CD4-positive, alpha-beta T cell treated with Interleukin-10 for 1 hour (primary cell): ENCODE results near the gene PTGIS.

Source experiments
- DNase-seq: peaks from one replicate; pipeline ENCODE4 v3.0.0-alpha.2; 2020

PTGIS gene

DNA sequence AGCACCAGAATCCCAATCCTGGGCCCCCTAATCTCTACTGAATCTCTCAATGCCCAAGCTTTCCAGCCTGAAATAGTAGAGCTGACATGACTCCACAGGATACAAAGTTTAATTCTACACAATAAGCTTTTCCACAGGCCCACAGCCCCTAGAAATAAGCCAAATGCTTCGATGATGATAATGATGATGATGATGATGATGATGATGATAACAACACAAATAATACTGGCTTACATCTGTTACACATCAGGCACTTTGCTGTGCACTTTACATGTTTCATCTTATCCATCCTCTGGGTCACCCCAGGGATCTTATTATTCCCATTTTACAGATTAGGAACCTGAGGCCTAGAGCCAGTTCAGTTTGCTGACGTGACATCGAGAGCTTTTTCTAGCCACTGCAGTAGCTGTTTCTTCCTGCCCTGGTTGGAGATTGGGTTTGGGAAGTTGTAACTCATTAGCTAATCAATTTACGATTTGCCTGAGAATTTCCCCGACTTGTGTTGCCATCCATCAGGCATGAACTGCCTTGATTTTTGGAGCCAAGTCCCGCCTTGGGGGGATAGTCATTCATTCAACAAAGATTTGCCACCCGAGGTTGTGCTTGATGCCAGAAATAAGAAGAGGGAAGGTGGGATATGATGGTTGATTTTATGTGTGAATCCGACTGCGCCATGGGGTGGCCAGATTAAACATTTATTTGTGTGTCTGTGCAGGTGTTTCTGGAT, 105.9 kb downstream of the PTGIS start:
- DNase-seq: no peak

DNA sequence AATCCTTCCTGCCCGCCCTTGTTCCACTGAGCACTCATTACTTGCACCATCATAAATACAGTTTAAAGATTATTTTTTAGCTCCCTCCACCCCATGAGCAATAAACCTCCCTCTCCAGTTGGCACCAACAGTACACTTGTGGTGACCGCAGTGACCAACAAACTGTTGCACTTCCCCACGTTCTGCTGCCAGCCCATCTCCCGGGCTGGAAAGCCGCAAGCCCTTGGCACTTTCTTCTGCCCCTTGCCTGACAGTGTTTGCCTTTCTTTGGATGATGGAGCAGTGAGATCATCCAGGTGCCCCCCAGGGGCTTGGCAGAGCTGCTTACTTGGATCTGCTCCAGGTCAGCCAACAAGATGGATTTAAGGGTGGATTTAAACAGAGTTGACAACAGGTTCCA, 107.0 kb downstream of the PTGIS start:
- no peak for DNase-seq

DNA sequence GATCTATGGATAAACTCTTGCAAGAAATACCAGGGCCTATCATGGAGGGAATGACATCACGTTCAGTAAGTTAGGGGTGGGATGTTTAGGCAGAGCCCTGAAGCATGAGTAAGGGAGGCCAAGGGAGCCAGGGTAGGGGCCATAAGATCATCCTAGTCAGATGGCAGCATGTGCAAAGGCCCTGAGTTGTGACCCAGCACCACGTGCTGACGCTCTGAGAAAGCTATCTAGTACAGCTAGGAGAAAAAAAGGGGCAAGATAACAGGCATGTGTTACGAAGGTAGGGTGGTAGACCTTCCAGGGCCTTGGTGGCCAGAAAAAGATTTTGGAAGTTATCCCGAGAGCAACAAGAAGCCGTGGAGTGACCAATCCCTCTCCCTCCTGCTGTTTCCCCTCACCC, 107.8 kb downstream of the PTGIS start:
- no peak for DNase-seq

DNA sequence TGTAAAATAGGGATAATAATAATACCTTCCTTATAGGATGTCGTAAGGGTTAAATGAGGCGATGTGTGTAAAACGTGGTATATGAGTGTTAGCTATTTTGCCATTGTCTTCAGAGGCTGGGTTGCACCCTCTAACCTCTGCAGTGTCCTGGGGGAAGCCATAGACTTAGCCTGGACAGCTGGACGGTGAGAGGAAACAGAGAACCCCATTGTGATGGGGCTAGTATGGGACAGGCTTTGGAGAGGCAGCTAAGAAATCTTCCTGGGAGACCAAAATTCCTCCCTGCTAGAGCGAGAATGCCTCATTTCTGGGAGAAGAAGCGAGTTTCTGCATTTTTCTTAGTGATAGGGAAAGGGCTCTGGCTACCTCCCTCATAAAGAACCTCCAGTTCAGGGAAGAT, 108.3 kb downstream of the PTGIS start:
- no peak for DNase-seq

DNA sequence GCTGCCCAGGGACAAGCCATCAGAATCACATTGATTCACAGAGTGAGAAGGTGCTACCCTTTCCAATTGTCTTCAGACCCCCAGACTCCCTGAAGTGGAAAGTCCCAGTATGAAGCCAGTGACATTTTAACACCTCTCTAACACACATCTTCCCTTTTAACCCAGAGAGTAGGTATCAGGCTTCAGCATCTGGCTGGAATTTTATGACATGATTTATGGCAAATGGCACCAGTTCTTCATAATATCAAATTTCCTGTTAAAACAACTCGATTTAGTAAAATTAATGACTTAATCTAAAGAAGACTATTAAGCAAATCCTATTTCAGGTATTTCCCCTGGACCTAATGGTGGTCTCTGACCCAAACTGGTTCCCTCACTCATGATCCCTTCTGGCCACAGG, 110.5 kb downstream of the PTGIS start:
- no peak for DNase-seq

DNA sequence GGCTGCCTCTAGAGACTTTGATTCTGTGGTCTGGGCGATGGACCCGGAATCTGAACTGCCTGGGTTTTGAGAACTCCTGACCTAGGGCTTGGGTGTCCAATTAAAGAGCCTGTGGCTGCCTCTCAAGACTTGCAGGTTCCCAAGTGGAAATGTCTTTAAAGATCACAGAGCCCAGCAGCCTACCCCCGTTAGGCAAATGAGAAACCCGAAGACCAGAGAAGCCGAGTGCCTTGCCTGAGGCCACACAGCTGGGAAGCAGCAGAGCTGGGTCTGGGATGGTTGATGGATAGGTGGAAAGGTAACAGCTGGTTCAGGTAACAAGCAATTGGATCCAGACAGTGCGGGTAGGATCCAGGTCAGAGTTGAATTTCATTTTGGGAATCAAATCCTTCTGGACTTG, 111.3 kb downstream of the PTGIS start:
- no peak for DNase-seq

DNA sequence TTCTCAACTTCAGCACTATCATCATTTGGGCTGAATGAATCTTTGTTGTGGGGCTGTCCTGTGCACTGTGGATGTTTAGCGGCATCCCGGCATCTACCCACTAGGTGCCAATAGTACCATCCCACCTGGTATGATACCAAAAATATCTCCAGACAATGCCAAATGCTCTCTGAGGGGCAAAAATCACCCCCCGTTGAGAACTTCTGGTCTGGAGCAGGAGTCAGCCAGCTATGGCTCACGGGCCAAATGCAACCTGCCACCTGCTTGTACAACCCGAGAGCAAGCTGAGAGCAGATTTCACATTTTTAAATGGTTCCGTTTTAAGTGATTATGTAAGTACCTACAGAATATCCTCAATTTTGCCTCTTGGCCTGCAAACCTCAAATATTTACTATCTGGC, 112.2 kb downstream of the PTGIS start:
- DNase-seq: no peak
